ENCODE data around the gene COASY. TPM values are rescaled to one million over a fixed set of nuclear protein-coding genes. Genes with fewer than 3 reads are reported as not detected.
"Not testable (repeated sequence)": the region's sequence is repeated elsewhere in the genome, so short reads cannot be mapped to it uniquely, and the experiment has no call there.

Gene COASY
- total RNA-seq, 6 experiments from 2014 or later, result 48.1 to 70.5 (median 60.9) TPM

GRCh38 chr17:42608305-42609181 is 46.6 kb downstream of the COASY start:
- TF ChIP-seq, protein P1, sequence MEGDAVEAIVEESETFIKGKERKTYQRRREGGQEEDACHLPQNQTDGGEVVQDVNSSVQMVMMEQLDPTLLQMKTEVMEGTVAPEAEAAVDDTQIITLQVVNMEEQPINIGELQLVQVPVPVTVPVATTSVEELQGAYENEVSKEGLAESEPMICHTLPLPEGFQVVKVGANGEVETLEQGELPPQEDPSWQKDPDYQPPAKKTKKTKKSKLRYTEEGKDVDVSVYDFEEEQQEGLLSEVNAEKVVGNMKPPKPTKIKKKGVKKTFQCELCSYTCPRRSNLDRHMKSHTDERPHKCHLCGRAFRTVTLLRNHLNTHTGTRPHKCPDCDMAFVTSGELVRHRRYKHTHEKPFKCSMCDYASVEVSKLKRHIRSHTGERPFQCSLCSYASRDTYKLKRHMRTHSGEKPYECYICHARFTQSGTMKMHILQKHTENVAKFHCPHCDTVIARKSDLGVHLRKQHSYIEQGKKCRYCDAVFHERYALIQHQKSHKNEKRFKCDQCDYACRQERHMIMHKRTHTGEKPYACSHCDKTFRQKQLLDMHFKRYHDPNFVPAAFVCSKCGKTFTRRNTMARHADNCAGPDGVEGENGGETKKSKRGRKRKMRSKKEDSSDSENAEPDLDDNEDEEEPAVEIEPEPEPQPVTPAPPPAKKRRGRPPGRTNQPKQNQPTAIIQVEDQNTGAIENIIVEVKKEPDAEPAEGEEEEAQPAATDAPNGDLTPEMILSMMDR (IDR thresholded peaks at IDR 0.05), result peak in 1 of 4 donors; percentile 12
- TF ChIP-seq POLR2A (IDR thresholded peaks at IDR 0.05), result no peak
- H3K4me1 ChIP-seq, result peaks cover 0 to 26% (median 6%) of the 10 kb centered on the region in 4 donors
- H3K36me3 ChIP-seq, result peaks cover 0 to 16% (median 2%) of the 10 kb centered on the region in 4 donors
- peak overlapping the region; percentile 48 to 88 (median 80) for H3K27ac ChIP-seq
- ATAC-seq, result peak; percentile 54 to 70 (median 64)
- intact Hi-C loops (cut with DNase I), result no loop called here
- H3K4me3 ChIP-seq, result peak overlapping the region; percentile 78 to 80 (median 80)
- peak in 2 of 3 donors; percentile 48 to 62 for DNase-seq
- WGBS (ENCODE audit: insufficient coverage, low coverage, low lambda C conversion rate, missing lambda C conversion rate), result under 1% methylated on average over 22 of the region's 30 CpGs
- H3K27me3 ChIP-seq, result no peaks in the 10 kb centered on the region
- H3K9me3 ChIP-seq, result no peaks in the 10 kb centered on the region

- H3K9me3 ChIP-seq, result no peaks in the 10 kb centered on the region
- TF ChIP-seq, protein P1 (IDR thresholded peaks at IDR 0.05), result no peak
- TF ChIP-seq POLR2A (IDR thresholded peaks at IDR 0.05), result peak; percentile 70
- H3K4me3 ChIP-seq, result peak within 1 kb of the TSS; percentile 78 to 80 (median 80)
- DNase-seq (peak; percentile 99), ATAC-seq (peak; percentile 95 to 97 (median 96))
- H3K4me1 ChIP-seq, result peaks cover 0 to 26% (median 6%) of the 10 kb centered on the region in 4 donors
- intact Hi-C loops (cut with DNase I), result no loop called here
- no peaks in the 10 kb centered on the region for H3K27me3 ChIP-seq
- no CpG with 5 or more reads among the region's 66 CpGs for WGBS (ENCODE audit: insufficient coverage, low coverage, low lambda C conversion rate, missing lambda C conversion rate)
- peak within 1 kb of the TSS; percentile 48 to 88 (median 80) for H3K27ac ChIP-seq
- peaks cover 0 to 18% (median 4%) of the 10 kb centered on the region in 4 donors for H3K36me3 ChIP-seq
These were observed 47.4 kb downstream of the COASY start, which contains the start of the genes RETREG3 and TUBG1 for GRCh38 chr17:42609182-42609813. TSS of gene RETREG3 (minus strand) at chr17:42609374. CDS start at chr17:42609324, 50 bp downstream. TSS of gene TUBG1 (plus strand) at chr17:42609683. CDS start at chr17:42609738, 55 bp downstream.

GRCh38 chr17:42609814-42610801 is 48.2 kb downstream of the COASY start:
- intact Hi-C loops (cut with DNase I), result loop anchor here (10.0 kb wide), 1 partner anchor 75 kb away; the partner anchor contains the start of genes CCR10 (in 2 of the 2) and CNTNAP1 (in 2 of the 2)
- WGBS (ENCODE audit: insufficient coverage, low coverage, low lambda C conversion rate, missing lambda C conversion rate), result 10% methylated on average over 29 of the region's 42 CpGs
- ATAC-seq, result peak; percentile 19 to 34 (median 26)

DNA sequence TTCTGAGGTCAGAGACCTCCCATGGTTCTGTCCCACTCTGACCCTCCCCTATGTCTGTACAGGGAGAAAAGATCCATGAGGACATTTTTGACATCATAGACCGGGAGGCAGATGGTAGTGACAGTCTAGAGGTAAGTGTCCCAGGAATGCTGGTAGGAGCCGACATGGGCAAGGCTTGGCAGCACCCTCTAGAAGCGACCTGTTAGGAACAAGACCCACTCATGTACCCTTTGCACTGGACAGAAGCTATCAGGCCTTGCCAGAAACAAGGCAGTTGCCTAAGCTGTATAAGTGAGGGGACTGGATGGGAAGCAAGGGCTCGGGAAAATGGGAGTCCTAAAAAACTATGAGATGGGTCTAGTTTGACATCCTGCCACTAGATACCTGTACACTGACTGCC is 50.1 kb downstream of the COASY start:
- 100% methylated on average over 1 of the region's 4 CpGs for WGBS (ENCODE audit: insufficient coverage, low coverage, low lambda C conversion rate, missing lambda C conversion rate)
- Histone ChIP-seq H3K27ac (no peak overlapping the region), H3K36me3 (peaks cover 0 to 31% (median 10%) of the 10 kb centered on the region in 4 donors), H3K4me3 (no peak overlapping the region), H3K9me3 (no peaks in the 10 kb centered on the region), H3K4me1 (peaks cover 0 to 17% (median 6%) of the 10 kb centered on the region in 4 donors), H3K27me3 (no peaks in the 10 kb centered on the region)
- ATAC-seq, result no peak
- TF ChIP-seq, protein P1 (IDR thresholded peaks at IDR 0.05), result no peak
- no peak for TF ChIP-seq POLR2A (IDR thresholded peaks at IDR 0.05)
- no peak for DNase-seq
- intact Hi-C loops (cut with DNase I), result loop anchor here (10.0 kb wide), 1 partner anchor 73 kb away; the partner anchor contains the start of genes CCR10 (in 2 of the 2) and CNTNAP1 (in 2 of the 2)

More at GRCh38 chr17:42609814-42610801, 48.2 kb downstream of the COASY start:
- peaks cover 0 to 26% (median 8%) of the 10 kb centered on the region in 4 donors for H3K36me3 ChIP-seq
- not testable (repeated sequence) for H3K27me3 ChIP-seq, H3K9me3 ChIP-seq
- H3K4me3 ChIP-seq, result peak overlapping the region; percentile 71 to 80 (median 78)
- peak overlapping the region; percentile 16 to 72 (median 48) for H3K27ac ChIP-seq
- peak in 2 of 3 donors; percentile 51 to 65 for DNase-seq
- peaks cover 0 to 26% (median 6%) of the 10 kb centered on the region in 4 donors for H3K4me1 ChIP-seq

Measured in right lobe of liver (tissue), 6 donors.